Measurements from ENCODE around the gene JUNB.

- TF ChIP-seq CSDC2 (CRISPR knock-in tag; IDR thresholded peaks at IDR 0.05) = no peak
- no peak for TF ChIP-seq ISL1 (CRISPR knock-in tag; IDR thresholded peaks at IDR 0.05)
- no peak for TF ChIP-seq ZFP3 (CRISPR knock-in tag; IDR thresholded peaks at IDR 0.05)
- TF ChIP-seq CREB5 (CRISPR knock-in tag; IDR thresholded peaks at IDR 0.05; ENCODE audit: low read depth) = no peak
- TF ChIP-seq PATZ1 (CRISPR knock-in tag; IDR thresholded peaks at IDR 0.05; ENCODE audit: borderline replicate concordance) = no peak
- TF ChIP-seq ESRRG (CRISPR knock-in tag; IDR thresholded peaks at IDR 0.05) = no peak
- TF ChIP-seq RARB (CRISPR knock-in tag; IDR thresholded peaks at IDR 0.05) = no peak
- TF ChIP-seq ZFP30 (CRISPR knock-in tag; IDR thresholded peaks at IDR 0.05) = no peak
- no peak for TF ChIP-seq ZNF8 (CRISPR knock-in tag; IDR thresholded peaks at IDR 0.05)
- TF ChIP-seq GLIS3 (CRISPR knock-in tag; IDR thresholded peaks at IDR 0.05) = no peak
- TF ChIP-seq OSR1 (CRISPR knock-in tag; IDR thresholded peaks at IDR 0.05) = no peak
Measured at GRCh38 chr19:12834976-12835757, 43.9 kb downstream of the JUNB start.
